Neuronal stem cell (in vitro differentiated cells): ENCODE measurements around the gene MED8.

Experiments
- DNase-seq: peaks from one replicate; pipeline ENCODE4 v3.0.0-alpha.2; 2013; ENCODE audit warnings: low spot score
- H2AFZ ChIP-seq: one replicate; pipeline ENCODE4 v1.6.1; 2013; ENCODE audit warnings: mild to moderate bottlenecking, low read length, inconsistent platforms
- H2AK5ac ChIP-seq: 2 replicates; pipeline ENCODE4 v1.6.1; 2013; ENCODE audit warnings: low read depth, mild to moderate bottlenecking, inconsistent platforms, low read length, moderate library complexity, mixed read lengths
- H2BK120ac ChIP-seq: 2 replicates; pipeline ENCODE4 v1.6.1; 2013; ENCODE audit warnings: low read depth, mild to moderate bottlenecking, inconsistent platforms, low read length, moderate library complexity, mixed read lengths
- H2BK12ac ChIP-seq: one replicate; pipeline ENCODE4 v1.6.1; 2013; ENCODE audit warnings: low read length, inconsistent platforms
- H2BK15ac ChIP-seq: 2 replicates; pipeline ENCODE4 v1.6.1; 2013; ENCODE audit warnings: mild to moderate bottlenecking, low read length, inconsistent platforms, mixed read lengths
- H2BK5ac ChIP-seq: one replicate; pipeline ENCODE4 v1.6.1; 2013; ENCODE audit warnings: inconsistent platforms, mild to moderate bottlenecking, low read length, moderate library complexity
- H3K14ac ChIP-seq: one replicate; pipeline ENCODE4 v1.6.1; 2013; ENCODE audit warnings: low read length, inconsistent platforms
- H3K18ac ChIP-seq: 2 replicates; pipeline ENCODE4 v1.6.1; 2013; ENCODE audit warnings: low read length, inconsistent platforms
- H3K23ac ChIP-seq: 2 replicates; pipeline ENCODE4 v1.6.1; 2013; ENCODE audit warnings: low read depth, mild to moderate bottlenecking, mixed read lengths, low read length, inconsistent platforms; ENCODE audit not compliant: poor library complexity
- H3K27ac ChIP-seq: replicated peaks from 3 replicates; pipeline ENCODE4 v1.5.1; 2013; ENCODE audit warnings: low read length, inconsistent platforms
- H3K27me3 ChIP-seq, 3 experiments: 2 replicates each; pipeline ENCODE4 v1.6.1; 2013; ENCODE audit warnings: low read length in 3 of 3, mild to moderate bottlenecking in 2 of 3, inconsistent platforms in 1 of 3, low read depth in 1 of 3, mixed read lengths in 1 of 3, moderate library complexity in 1 of 3; ENCODE audit not compliant: control insufficient read depth in 3 of 3, insufficient read depth in 3 of 3
- H3K36me3 ChIP-seq, 2 donors: replicated peaks in 1 of 2; 2 replicates each; pipeline ENCODE4 v1.6.1; 2013; ENCODE audit warnings: low read length in 2 of 2; ENCODE audit not compliant: control insufficient read depth in 2 of 2, insufficient read depth in 2 of 2
- H3K4ac ChIP-seq: 2 replicates; pipeline ENCODE4 v1.6.1; 2013; ENCODE audit warnings: inconsistent platforms, mild to moderate bottlenecking, low read length, moderate library complexity
- H3K4me1 ChIP-seq, 2 donors: 1 replicate in 1 of 2; 2 replicates in 1 of 2; pipeline ENCODE4 v1.6.1; 2013; ENCODE audit warnings: low read length in 2 of 2, low read depth in 1 of 2; ENCODE audit not compliant: control insufficient read depth in 2 of 2, insufficient read depth in 1 of 2
- H3K4me2 ChIP-seq: one replicate; pipeline ENCODE4 v1.6.1; 2013; ENCODE audit warnings: mild to moderate bottlenecking, low read length, inconsistent platforms; ENCODE audit not compliant: insufficient read depth, poor library complexity, severe bottlenecking
- H3K4me3 ChIP-seq, 2 donors: 2 replicates each; pipeline ENCODE4 v1.5.1; 2013; ENCODE audit warnings: low read length in 2 of 2, mild to moderate bottlenecking in 2 of 2, inconsistent platforms in 1 of 2, moderate library complexity in 1 of 2
- H3K79me1 ChIP-seq: one replicate; pipeline ENCODE4 v1.6.1; 2013; ENCODE audit warnings: low read depth, mild to moderate bottlenecking, inconsistent platforms, low read length, moderate library complexity
- H3K9ac ChIP-seq: one replicate; pipeline ENCODE4 v1.6.1; 2013; ENCODE audit warnings: mild to moderate bottlenecking, low read depth, low read length, inconsistent platforms; ENCODE audit not compliant: poor library complexity
- H3K9me3 ChIP-seq, 2 donors: replicated peaks in 1 of 2; 2 replicates each; pipeline versions ENCODE3 to v1.6.1; 2013; ENCODE audit warnings: low read length in 2 of 2, mild to moderate bottlenecking in 2 of 2, inconsistent platforms in 1 of 2, low read depth in 1 of 2, mixed read lengths in 1 of 2, moderate library complexity in 1 of 2; ENCODE audit not compliant: control insufficient read depth in 2 of 2, insufficient read depth in 1 of 2
- H4K8ac ChIP-seq: one replicate; pipeline ENCODE4 v1.6.1; 2013; ENCODE audit warnings: low read depth, mild to moderate bottlenecking, inconsistent platforms, low read length, moderate library complexity
- H4K91ac ChIP-seq: one replicate; pipeline ENCODE4 v1.6.1; 2013; ENCODE audit warnings: low read length, low read depth, mild to moderate bottlenecking, inconsistent platforms; ENCODE audit not compliant: poor library complexity
- WGBS, 2 donors: extraction: QIAGEN DNeasy Blood & Tissue Kit; methylation state at CpG; one replicate each; pipeline ENCODE4 v1.1.7; 2013; ENCODE audit warnings: missing lambda C conversion rate in 2 of 2, mixed read lengths in 1 of 2; ENCODE audit not compliant: insufficient read length in 2 of 2, insufficient replicate concordance in 1 of 2; ENCODE audit errors: extremely low coverage in 2 of 2; 5-methylcytosine and 5-hydroxymethylcytosine counted together

MED8 gene

DNA sequence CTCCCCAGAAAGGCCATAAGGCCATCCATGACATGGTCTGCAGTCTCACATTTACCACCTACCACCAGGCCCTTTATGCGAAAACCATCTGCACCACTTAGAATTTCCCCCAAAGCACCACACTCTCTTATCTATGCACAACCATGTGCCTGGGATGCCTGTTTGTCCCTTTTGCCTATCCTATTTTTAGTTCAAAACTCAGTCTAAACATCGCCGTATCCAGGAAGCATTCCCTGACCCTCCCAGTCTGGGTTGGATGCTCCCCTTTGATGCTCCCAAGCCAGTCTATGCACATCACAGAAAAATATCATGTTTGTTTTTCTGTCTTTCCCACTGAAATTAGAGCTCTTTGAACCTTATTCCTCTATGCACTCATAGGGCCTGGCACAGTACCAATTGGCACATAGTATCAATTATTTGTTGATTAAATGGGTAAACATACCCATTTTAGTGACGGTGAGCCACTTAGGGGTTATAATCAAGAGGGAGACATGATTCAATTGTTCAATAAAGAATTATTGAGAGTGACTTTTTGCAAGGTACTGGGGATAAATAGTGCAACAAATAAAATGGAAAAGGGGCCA, 45.2 kb downstream of the MED8 start:
- Histone ChIP-seq H3K27me3 (peaks cover 0 to 57% (median 0%) of the 10 kb centered on the region in 3 experiments), H2BK120ac (no peak overlapping the region), H2AK5ac (no peak overlapping the region), H3K4me3 (no peak overlapping the region), H3K4me1 (peaks cover 3 to 9% of the 10 kb centered on the region in 2 donors), H2BK12ac (no peak overlapping the region), H2BK5ac (no peak overlapping the region), H3K36me3 (no peaks in the 10 kb centered on the region), H3K79me1 (no peaks in the 10 kb centered on the region), H3K14ac (no peak overlapping the region), H3K9ac (no peak overlapping the region), H4K8ac (no peak overlapping the region), H2BK15ac (no peak overlapping the region), H3K18ac (no peak overlapping the region), H3K27ac (no peak overlapping the region), H3K4me2 (no peak overlapping the region), H3K9me3 (no peaks in the 10 kb centered on the region), H3K4ac (no peak overlapping the region), H3K23ac (no peak overlapping the region), H2AFZ (no peak overlapping the region), H4K91ac (no peak overlapping the region)
- no CpG with 5 or more reads among the region's 4 CpGs for WGBS, 2 donors
- DNase-seq, result no peak

DNA sequence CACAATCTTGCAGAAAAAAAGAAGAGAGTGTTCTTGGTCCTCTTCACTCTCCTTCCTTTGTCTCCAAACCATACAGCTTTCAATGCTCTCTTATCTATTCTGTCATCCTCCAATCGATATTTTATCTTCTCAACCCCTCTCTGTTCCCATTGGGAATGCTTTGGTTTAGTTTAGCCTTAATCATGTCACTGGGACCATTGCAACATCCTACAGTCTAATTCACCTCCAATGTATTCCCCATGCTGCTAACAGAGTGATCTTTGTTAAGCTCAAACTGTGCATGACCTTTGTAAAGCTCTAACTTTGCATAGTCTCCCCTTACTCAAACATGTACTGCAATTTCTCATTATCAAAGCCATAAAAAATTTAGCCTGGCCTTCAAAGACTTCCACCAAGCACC, 49.0 kb downstream of the MED8 start:
- H4K8ac ChIP-seq, result no peak overlapping the region
- H2BK15ac ChIP-seq, result no peak overlapping the region
- no peak overlapping the region for H3K14ac ChIP-seq
- no peak overlapping the region for H2BK120ac ChIP-seq
- peaks cover 0 to 33% (median 0%) of the 10 kb centered on the region in 3 experiments for H3K27me3 ChIP-seq
- DNase-seq, result no peak
- H3K9ac ChIP-seq, result no peak overlapping the region
- H3K9me3 ChIP-seq, result no peaks in the 10 kb centered on the region
- no peak overlapping the region for H2BK5ac ChIP-seq
- no peaks in the 10 kb centered on the region for H3K79me1 ChIP-seq
- no peak overlapping the region for H2BK12ac ChIP-seq
- no peaks in the 10 kb centered on the region for H3K36me3 ChIP-seq
- no peak overlapping the region for H3K4ac ChIP-seq
- H3K18ac ChIP-seq, result no peak overlapping the region
- H2AK5ac ChIP-seq, result no peak overlapping the region
- H3K27ac ChIP-seq, result no peak overlapping the region
- no peak overlapping the region for H2AFZ ChIP-seq
- H3K4me1 ChIP-seq, result peaks cover 0 to 2% of the 10 kb centered on the region in 2 donors
- no peak overlapping the region for H3K4me3 ChIP-seq
- WGBS, 2 donors, result 100% methylated on average over 1 of the region's 1 CpG; no CpG with 5 or more reads in 1 of the 2 donors
- H3K4me2 ChIP-seq, result no peak overlapping the region
- no peak overlapping the region for H4K91ac ChIP-seq
- no peak overlapping the region for H3K23ac ChIP-seq

DNA sequence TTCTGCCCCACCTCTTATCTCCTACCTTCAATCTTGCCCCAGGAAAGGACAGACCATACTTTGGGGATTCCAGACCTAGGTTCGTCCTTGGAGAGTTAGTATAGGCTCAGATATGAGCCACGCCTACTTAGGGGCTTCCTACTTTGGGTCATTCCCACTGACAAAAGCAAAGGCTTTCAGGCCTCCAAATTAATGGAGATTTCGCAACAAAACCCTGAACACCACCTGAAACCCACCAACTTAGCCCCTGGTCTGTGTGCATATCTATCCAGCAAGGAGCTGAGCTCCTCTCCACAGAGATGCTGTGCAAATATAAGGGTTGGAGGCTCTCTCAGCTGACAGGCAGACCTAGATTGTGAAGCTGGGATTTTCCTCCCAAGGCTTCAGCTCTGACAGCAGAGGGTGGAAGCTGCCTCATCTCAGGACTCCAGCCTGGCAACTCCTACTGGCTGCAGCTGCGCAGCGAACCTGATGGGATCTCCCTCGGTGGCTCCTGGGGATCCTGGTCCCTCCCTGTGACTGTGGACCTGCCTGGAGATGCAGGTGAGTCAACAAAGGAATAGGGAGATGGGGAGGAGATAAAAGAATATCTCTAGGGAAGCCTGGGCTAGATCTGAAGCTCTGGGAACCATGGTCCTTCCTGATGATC, 49.9 kb downstream of the MED8 start:
- Histone ChIP-seq H3K4me2 (no peak overlapping the region), H3K14ac (no peak overlapping the region), H2BK120ac (no peak overlapping the region), H3K23ac (no peak overlapping the region), H2BK5ac (no peak overlapping the region), H3K79me1 (no peaks in the 10 kb centered on the region), H3K27me3 (peaks cover 0 to 28% (median 0%) of the 10 kb centered on the region in 3 experiments), H3K9ac (no peak overlapping the region), H3K4me1 (peaks cover 0 to 2% of the 10 kb centered on the region in 2 donors), H3K4me3 (no peak overlapping the region), H2BK12ac (no peak overlapping the region), H3K9me3 (no peaks in the 10 kb centered on the region), H4K91ac (no peak overlapping the region), H3K27ac (no peak overlapping the region), H2AFZ (no peak overlapping the region), H3K18ac (no peak overlapping the region), H3K4ac (no peak overlapping the region), H4K8ac (no peak overlapping the region), H2AK5ac (no peak overlapping the region), H2BK15ac (no peak overlapping the region), H3K36me3 (no peaks in the 10 kb centered on the region)
- WGBS, 2 donors, result no CpG with 5 or more reads among the region's 6 CpGs
- DNase-seq, result no peak

DNA sequence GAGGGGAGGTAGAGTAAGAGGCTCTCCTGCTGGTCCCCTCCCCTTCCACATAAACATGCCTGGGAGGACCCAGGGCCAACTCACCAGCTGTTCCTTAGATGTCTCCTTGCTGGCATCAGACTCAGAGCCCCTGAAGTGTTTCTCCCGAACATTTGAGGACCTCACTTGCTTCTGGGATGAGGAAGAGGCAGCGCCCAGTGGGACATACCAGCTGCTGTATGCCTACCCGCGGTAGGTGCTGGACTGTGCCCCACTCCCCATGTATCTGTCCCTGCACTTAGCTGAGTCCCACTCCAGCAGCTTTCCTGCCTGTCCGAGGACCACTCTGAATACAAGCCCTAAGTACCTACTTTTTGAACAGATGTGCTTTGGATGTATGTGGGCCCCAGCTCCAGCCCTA, 51.6 kb downstream of the MED8 start:
- H4K91ac ChIP-seq, result no peak overlapping the region
- H3K27ac ChIP-seq, result no peak overlapping the region
- H2BK12ac ChIP-seq, result no peak overlapping the region
- H3K36me3 ChIP-seq, result no peaks in the 10 kb centered on the region
- no CpG with 5 or more reads among the region's 5 CpGs for whole genome bisulfite sequencing, 2 donors
- no peak overlapping the region for H3K14ac ChIP-seq
- peak overlapping the region; percentile 40 for H3K23ac ChIP-seq
- no peak overlapping the region for H3K18ac ChIP-seq
- DNase-seq, result no peak
- peaks cover 0 to 20% (median 0%) of the 10 kb centered on the region in 3 experiments for H3K27me3 ChIP-seq
- no peak overlapping the region for H3K4ac ChIP-seq
- H2BK120ac ChIP-seq, result no peak overlapping the region
- H3K9me3 ChIP-seq, result no peaks in the 10 kb centered on the region
- peak overlapping the region; percentile 34 for H2BK15ac ChIP-seq
- H3K4me2 ChIP-seq, result no peak overlapping the region
- no peak overlapping the region for H3K9ac ChIP-seq
- peaks cover 0 to 2% of the 10 kb centered on the region in 2 donors for H3K4me1 ChIP-seq
- no peak overlapping the region for H4K8ac ChIP-seq
- H3K79me1 ChIP-seq, result no peaks in the 10 kb centered on the region
- no peak overlapping the region for H2BK5ac ChIP-seq
- H2AK5ac ChIP-seq, result peak overlapping the region; percentile 47
- no peak overlapping the region for H2AFZ ChIP-seq
- H3K4me3 ChIP-seq, result no peak overlapping the region
